Neural crest cell (in vitro differentiated cells): ENCODE data around the gene HMG20A. TPM values are rescaled to one million over a fixed set of nuclear protein-coding genes. Genes with fewer than 3 reads are reported as not detected.

Experiments
- DNase-seq: peaks from one replicate; pipeline ENCODE4 v3.0.0; 2021; ENCODE audit warnings: low read depth, mixed read lengths, low spot score
- H3K27ac Mint-ChIP-seq: one replicate; pipeline ENCODE4 v1.8.0; 2021; ENCODE audit warnings: mild to moderate bottlenecking, mixed read lengths; ENCODE audit not compliant: unreplicated experiment
- H3K27me3 Mint-ChIP-seq: 2 replicates; pipeline ENCODE4 v1.8.0; 2021; ENCODE audit warnings: low read depth, mild to moderate bottlenecking, mixed read lengths
- H3K36me3 Mint-ChIP-seq: 2 replicates; pipeline ENCODE4 v1.8.0; 2021; ENCODE audit warnings: low read depth, mild to moderate bottlenecking, mixed read lengths
- H3K4me1 Mint-ChIP-seq: 2 replicates; pipeline ENCODE4 v1.8.0; 2021; ENCODE audit warnings: mixed read lengths
- H3K4me3 Mint-ChIP-seq: one replicate; pipeline ENCODE4 v1.8.0; 2021; ENCODE audit warnings: mild to moderate bottlenecking, mixed read lengths
- H3K9me3 Mint-ChIP-seq: 2 replicates; pipeline ENCODE4 v1.8.0; 2021; ENCODE audit warnings: mixed read lengths
- total RNA-seq: library from RNA; stranded (reverse); gene quantifications from 2 replicates; pipeline ENCODE4 v1.2.1, GENCODE V29; 2021
- TF ChIP-seq, protein P1 (sequence below): fragments of 200-600 bp; sonication (generic); conservative IDR thresholded peaks from 2 replicates; pipeline ENCODE4 v1.5.0; 2021; ENCODE audit warnings: antibody characterized with exemption, mild to moderate bottlenecking

HMG20A gene
- total RNA-seq, 1 donor from 2014 or later = 67.2 TPM

DNA sequence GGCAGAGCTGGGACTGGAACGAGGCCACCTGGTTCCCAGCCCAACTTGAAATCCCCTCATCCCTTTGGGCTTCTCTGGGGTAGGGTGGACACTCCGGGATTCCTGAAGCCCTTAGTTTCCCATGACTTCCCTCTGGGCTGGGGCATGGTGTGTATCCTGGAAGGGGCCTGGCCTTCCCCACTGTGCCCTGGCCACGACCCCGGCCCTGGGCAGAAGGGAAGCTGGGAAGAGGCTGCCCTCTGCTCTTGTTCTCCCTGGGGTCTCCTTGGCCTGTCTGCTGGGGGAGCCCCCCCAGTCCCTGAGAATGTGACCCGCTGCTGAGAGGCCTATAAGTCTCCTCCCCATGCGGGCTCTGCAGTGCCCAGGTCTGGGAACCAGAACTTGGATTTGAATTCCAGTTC is 107.1 kb downstream of the HMG20A start:
- H3K4me3 Mint-ChIP-seq = no peak overlapping the region
- no peaks in the 10 kb centered on the region for H3K36me3 Mint-ChIP-seq
- TF ChIP-seq, protein P1, sequence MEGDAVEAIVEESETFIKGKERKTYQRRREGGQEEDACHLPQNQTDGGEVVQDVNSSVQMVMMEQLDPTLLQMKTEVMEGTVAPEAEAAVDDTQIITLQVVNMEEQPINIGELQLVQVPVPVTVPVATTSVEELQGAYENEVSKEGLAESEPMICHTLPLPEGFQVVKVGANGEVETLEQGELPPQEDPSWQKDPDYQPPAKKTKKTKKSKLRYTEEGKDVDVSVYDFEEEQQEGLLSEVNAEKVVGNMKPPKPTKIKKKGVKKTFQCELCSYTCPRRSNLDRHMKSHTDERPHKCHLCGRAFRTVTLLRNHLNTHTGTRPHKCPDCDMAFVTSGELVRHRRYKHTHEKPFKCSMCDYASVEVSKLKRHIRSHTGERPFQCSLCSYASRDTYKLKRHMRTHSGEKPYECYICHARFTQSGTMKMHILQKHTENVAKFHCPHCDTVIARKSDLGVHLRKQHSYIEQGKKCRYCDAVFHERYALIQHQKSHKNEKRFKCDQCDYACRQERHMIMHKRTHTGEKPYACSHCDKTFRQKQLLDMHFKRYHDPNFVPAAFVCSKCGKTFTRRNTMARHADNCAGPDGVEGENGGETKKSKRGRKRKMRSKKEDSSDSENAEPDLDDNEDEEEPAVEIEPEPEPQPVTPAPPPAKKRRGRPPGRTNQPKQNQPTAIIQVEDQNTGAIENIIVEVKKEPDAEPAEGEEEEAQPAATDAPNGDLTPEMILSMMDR = no peak
- H3K4me1 Mint-ChIP-seq = peaks cover 50% of the 10 kb centered on the region
- no peaks in the 10 kb centered on the region for H3K27me3 Mint-ChIP-seq
- H3K27ac Mint-ChIP-seq = no peak overlapping the region
- no peak for DNase-seq
- H3K9me3 Mint-ChIP-seq = no peaks in the 10 kb centered on the region

DNA sequence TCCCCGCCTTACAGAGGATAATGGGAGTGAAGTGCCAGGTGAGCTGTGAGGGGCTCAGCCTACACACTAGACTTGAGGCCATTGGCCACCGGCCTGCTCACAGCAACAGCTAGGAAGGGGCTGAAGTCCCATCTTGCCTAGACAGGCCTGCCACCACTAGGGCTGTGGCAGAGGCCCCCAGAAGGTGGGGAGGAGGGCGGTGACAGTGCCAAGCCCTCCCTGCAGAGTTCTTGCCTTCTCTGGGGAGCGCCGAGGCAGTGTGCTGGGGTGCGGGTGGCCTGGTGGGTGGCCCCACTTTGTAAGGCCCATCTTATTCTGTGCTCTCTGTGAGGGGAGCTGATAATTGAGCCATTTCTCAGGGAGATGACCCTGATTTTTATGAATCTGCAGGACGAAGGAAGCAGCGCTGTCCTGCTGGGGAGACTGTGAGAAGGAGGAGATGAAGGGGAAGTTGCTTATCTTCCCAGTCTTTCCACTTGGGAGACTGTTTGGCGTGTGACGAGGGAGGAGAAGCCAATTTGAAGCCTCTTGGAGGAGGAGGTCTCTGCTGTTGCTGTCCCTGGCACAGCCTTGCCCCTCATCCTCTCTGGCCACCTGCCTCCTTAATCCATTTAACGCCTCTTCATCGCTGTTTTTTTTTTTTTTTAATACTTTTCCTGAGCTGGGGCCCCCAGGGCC is 107.7 kb downstream of the HMG20A start:
- H3K4me3 Mint-ChIP-seq = peak overlapping the region; percentile 64
- TF ChIP-seq, protein P1 = no peak
- no peaks in the 10 kb centered on the region for H3K27me3 Mint-ChIP-seq
- no peaks in the 10 kb centered on the region for H3K36me3 Mint-ChIP-seq
- peaks cover 56% of the 10 kb centered on the region for H3K4me1 Mint-ChIP-seq
- DNase-seq = no peak
- H3K9me3 Mint-ChIP-seq = no peaks in the 10 kb centered on the region
- H3K27ac Mint-ChIP-seq = peak overlapping the region; percentile 87

DNA sequence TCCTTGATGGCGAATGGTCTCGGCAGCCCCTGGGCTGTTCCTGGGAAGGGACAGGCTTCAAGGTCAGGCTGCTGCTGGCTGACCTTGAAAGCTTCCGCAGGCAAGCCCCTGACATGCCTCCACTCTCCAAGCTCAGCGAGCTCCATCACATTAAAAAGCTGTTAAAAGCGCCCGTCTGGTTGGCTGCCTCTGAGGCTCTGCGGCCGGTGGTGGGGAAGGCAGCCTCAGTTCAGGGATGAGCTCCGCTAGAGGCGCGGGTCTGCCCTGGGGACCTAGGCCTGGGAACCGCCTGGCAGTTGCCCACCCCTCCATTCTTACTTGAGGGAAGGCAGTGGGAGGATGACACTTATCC is 108.3 kb downstream of the HMG20A start:
- H3K9me3 Mint-ChIP-seq = no peaks in the 10 kb centered on the region
- no peaks in the 10 kb centered on the region for H3K27me3 Mint-ChIP-seq
- no peak overlapping the region for H3K4me3 Mint-ChIP-seq
- no peaks in the 10 kb centered on the region for H3K36me3 Mint-ChIP-seq
- H3K4me1 Mint-ChIP-seq = peaks cover 61% of the 10 kb centered on the region
- no peak overlapping the region for H3K27ac Mint-ChIP-seq
- TF ChIP-seq, protein P1 = no peak
- no peak for DNase-seq

DNA sequence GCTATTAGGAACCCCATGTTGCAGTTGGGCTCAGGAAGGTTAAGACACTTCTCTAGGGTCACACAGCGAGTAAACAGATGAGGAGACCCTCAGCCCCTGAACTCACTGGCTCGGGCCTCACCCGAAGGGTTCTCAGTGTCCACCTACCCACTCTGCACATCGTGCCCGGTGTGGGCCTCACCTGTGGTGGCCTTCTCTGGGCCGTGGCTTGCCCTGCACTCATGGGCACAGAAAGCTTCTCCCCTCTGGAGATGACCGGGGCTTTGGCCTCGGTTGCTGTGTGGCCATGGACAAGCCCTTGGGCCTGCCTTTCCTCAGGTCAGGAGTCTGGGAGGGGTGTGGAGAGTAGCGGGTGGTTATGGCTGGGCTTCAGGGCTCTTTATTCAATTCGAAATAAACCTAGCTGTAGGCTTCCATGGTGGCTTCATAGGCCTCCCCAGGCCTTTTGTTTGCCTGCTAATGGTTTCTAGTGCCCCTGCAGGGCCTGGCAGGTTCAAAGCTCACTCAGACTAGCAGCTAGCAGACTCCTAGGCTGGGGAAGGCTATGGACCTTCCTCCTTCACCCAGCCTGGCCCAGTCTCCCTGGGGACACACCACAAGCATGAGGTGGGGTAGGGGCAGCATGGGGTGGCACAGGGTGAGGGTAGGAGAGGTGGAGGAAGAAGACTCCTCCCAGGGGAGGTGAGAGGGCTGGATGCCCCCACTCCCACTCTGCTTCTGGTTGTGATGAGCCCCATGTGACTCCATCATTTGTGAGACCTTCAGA is 108.9 kb downstream of the HMG20A start:
- no peaks in the 10 kb centered on the region for H3K9me3 Mint-ChIP-seq
- no peak for DNase-seq
- H3K4me1 Mint-ChIP-seq = peaks cover 67% of the 10 kb centered on the region
- H3K4me3 Mint-ChIP-seq = no peak overlapping the region
- H3K27ac Mint-ChIP-seq = no peak overlapping the region
- no peaks in the 10 kb centered on the region for H3K36me3 Mint-ChIP-seq
- no peaks in the 10 kb centered on the region for H3K27me3 Mint-ChIP-seq
- TF ChIP-seq, protein P1 = no peak

GRCh38 chr15:77530576-77530975 is 109.9 kb downstream of the HMG20A start:
- DNase-seq = no peak
- H3K9me3 Mint-ChIP-seq = no peaks in the 10 kb centered on the region
- TF ChIP-seq, protein P1 = no peak
- no peak overlapping the region for H3K27ac Mint-ChIP-seq
- peaks cover 75% of the 10 kb centered on the region for H3K4me1 Mint-ChIP-seq
- H3K27me3 Mint-ChIP-seq = no peaks in the 10 kb centered on the region
- H3K36me3 Mint-ChIP-seq = no peaks in the 10 kb centered on the region
- H3K4me3 Mint-ChIP-seq = no peak overlapping the region
